ENCODE data around the gene GRB2. TPM values are rescaled to one million over a fixed set of nuclear protein-coding genes. Genes with fewer than 3 reads are reported as not detected.

Gene GRB2
- total and polyA plus RNA-seq, 2 of the 8 experiments (the other 6 are each of a cell fraction or from before 2014, with no cell fraction given) = 44.2 to 101 TPM

DNA sequence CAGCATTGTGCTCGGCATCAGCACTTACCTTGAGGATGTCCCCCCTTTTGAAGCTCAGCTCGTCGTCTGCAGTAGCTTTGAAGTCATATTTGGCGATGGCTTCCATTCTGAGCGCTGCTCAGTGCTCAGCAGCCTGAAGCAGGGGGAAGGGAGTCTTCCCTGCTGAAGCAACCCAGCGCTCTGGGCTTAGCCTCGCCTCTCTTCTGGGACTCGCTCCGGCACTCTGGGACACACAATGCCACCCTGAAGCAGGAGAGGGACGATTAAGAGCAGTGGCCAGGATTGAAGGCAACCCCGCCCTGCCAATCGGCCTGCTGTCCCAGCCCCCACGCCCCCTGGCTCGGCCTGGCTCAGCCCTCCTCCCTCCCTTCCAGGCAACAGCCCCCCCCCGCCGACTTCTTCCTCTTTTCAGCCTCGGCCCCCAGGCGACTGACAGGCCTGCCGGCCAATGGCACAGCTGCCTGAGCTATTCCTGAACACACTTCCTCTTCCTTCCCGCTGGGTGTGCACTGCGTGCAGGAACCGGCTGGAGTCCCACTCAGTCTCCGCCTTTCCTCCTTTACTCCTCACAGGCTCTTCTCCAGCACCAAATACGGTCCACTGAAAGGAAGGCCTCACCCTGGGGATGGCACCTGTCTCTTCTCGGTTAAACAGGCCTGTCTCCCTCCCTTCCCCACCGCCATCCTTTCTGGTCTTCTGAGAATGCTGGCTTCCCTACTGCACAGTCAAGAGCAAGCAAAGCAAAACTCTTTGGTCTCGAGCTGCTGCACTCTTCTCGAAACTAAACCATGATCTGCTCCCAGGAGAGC, 11.8 kb downstream of the GRB2 start (continued):
- TF ChIP-seq SAP30 (IDR thresholded peaks at IDR 0.05; ENCODE audit: insufficient read depth, insufficient replicate concordance, low read length) = peak; percentile 24
- peak; percentile 74 for TF ChIP-seq ASH2L (IDR thresholded peaks at IDR 0.05; ENCODE audit: low read length)
- no peak for TF ChIP-seq E2F6 (IDR thresholded peaks at IDR 0.05)
- peak; percentile 91 for TF ChIP-seq TBP (IDR thresholded peaks at IDR 0.05; ENCODE audit: low read depth, low read length)
- no peak for TF ChIP-seq KDM1A (IDR thresholded peaks at IDR 0.05; ENCODE audit: borderline replicate concordance, low read length)
- TF ChIP-seq TAF7 (optimal IDR thresholded peaks at IDR 0.05; ENCODE audit: borderline replicate concordance, low read depth, low read length) = peak; percentile 65
- 0 out of 2 replicates have a peak, but pooled peaks have one; percentile 3 for TF ChIP-seq JUND (IDR thresholded peaks at IDR 0.05; ENCODE audit: low read length)
- no peak for TF ChIP-seq EZH2 (IDR thresholded peaks at IDR 0.05; ENCODE audit: low read depth, low read length, severe bottlenecking)
- TF ChIP-seq BRCA1 (IDR thresholded peaks at IDR 0.05; ENCODE audit: low read depth, low read length) = no peak
- TF ChIP-seq, protein P1, sequence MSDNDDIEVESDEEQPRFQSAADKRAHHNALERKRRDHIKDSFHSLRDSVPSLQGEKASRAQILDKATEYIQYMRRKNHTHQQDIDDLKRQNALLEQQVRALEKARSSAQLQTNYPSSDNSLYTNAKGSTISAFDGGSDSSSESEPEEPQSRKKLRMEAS (IDR thresholded peaks at IDR 0.05) = peak; percentile 30
- no peak for TF ChIP-seq FOSL1 (IDR thresholded peaks at IDR 0.05; ENCODE audit: insufficient read depth, low read depth, low read length)
- 0 out of 3 replicates have a peak, but pooled peaks of 1 of the 2 experiments have one; percentile 17 for TF ChIP-seq EP300 (IDR thresholded peaks at IDR 0.05; ENCODE audit: borderline replicate concordance in 1 of 2, low read depth in 2 of 2, low read length in 2 of 2)
- peak; percentile 57; the same call in 1 of the 2 replicates for TF ChIP-seq SP4 (IDR thresholded peaks at IDR 0.05; ENCODE audit: low read length)
- TF ChIP-seq SIX5 (IDR thresholded peaks at IDR 0.05; ENCODE audit: low read depth, low read length) = no peak
- TF ChIP-seq BACH1 (IDR thresholded peaks at IDR 0.05; ENCODE audit: low read length) = no peak
- peak; percentile 92 for TF ChIP-seq TAF1 (IDR thresholded peaks at IDR 0.05; ENCODE audit: low read depth, low read length)
- TF ChIP-seq SP2 (IDR thresholded peaks at IDR 0.05; ENCODE audit: low read length) = peak; percentile 73; the same call in 1 of the 2 replicates
- TF ChIP-seq SUZ12 (IDR thresholded peaks at IDR 0.05; ENCODE audit: low read length) = no peak
- no peak for TF ChIP-seq RNF2 (IDR thresholded peaks at IDR 0.05; ENCODE audit: borderline replicate concordance, low read depth, low read length, missing control alignments, poor library complexity, severe bottlenecking)
- TF ChIP-seq POLR2AphosphoS5 (IDR thresholded peaks at IDR 0.05; ENCODE audit: low read depth, low read length) = peak; percentile 83
- TF ChIP-seq GTF2F1 (IDR thresholded peaks at IDR 0.05; ENCODE audit: borderline replicate concordance, low read depth, low read length) = peak; percentile 53; the same call in 1 of the 2 replicates

Measured in H1 (cell line).